H1 (cell line): Measurements from ENCODE around the gene LGALS9. TPM values are rescaled to one million over a fixed set of nuclear protein-coding genes. Genes with fewer than 3 reads are reported as not detected.

Experiments used
- CBX5 ChIP-seq: fragments of 300-800, 300-1000 bp; sonication (generic); IDR thresholded peaks from 2 replicates; pipeline ENCODE4 v1.7.1; 2016; ENCODE audit warnings: antibody characterized with exemption, low read length, low read depth
- SP1 ChIP-seq: IDR thresholded peaks from 2 replicates; pipeline ENCODE4 v1.6.1; 2011; ENCODE audit warnings: low read depth, low read length
- YY1 ChIP-seq: IDR thresholded peaks from 2 replicates; pipeline ENCODE4 v1.6.1; 2011; ENCODE audit warnings: low read depth, mild to moderate bottlenecking, low read length
- polyA plus RNA-seq, 7 experiments: library from polyadenylated mRNA; depleted of rRNA in 3 of 7; stranded (reverse) in 5 of 7; unstranded in 2 of 7; fragments of >200 nt in 5 of 7; fragments of 200-250 nt in 2 of 7; gene quantifications; 1 replicate in 5 of 7; 2 replicates in 1 of 7; 4 replicates in 1 of 7; pipeline versions ENCODE4 v1.2.1 to v1.2.3, GENCODE V29; 2011 to 2013; ENCODE audit warnings: missing spikeins in 2 of 7, mixed read lengths in 2 of 7
- total RNA-seq: library from RNA; stranded (reverse); fragmentation: NEBNext Ultra II Directional; extraction: Animal tissue kit (Norgen Biotek cat#: 25700); gene quantifications from 2 replicates; pipeline ENCODE4 v1.2.1, GENCODE V29; 2021
- TF ChIP-seq, protein P1 (sequence below), 3 experiments: IDR thresholded peaks; 1 replicate in 2 of 3; 2 replicates in 1 of 3; pipeline versions ENCODE4 v1.5.1 to v1.6.1; 2011; ENCODE audit warnings: low read length in 3 of 3, mild to moderate bottlenecking in 3 of 3, inconsistent platforms in 2 of 3, low read depth in 1 of 3, moderate library complexity in 1 of 3; ENCODE audit not compliant: insufficient read depth in 1 of 3; ENCODE audit errors: control extremely low read depth in 1 of 3

The LGALS9 gene
- total and polyA plus RNA-seq, 2 of the 8 experiments (the other 6 are each of a cell fraction or from before 2014, with no cell fraction given): 0.95 to 1.7 TPM

GRCh38 chr17:27620721-27621120 is 10.3 kb upstream of the LGALS9 start (continued):
- TF ChIP-seq, protein P1, sequence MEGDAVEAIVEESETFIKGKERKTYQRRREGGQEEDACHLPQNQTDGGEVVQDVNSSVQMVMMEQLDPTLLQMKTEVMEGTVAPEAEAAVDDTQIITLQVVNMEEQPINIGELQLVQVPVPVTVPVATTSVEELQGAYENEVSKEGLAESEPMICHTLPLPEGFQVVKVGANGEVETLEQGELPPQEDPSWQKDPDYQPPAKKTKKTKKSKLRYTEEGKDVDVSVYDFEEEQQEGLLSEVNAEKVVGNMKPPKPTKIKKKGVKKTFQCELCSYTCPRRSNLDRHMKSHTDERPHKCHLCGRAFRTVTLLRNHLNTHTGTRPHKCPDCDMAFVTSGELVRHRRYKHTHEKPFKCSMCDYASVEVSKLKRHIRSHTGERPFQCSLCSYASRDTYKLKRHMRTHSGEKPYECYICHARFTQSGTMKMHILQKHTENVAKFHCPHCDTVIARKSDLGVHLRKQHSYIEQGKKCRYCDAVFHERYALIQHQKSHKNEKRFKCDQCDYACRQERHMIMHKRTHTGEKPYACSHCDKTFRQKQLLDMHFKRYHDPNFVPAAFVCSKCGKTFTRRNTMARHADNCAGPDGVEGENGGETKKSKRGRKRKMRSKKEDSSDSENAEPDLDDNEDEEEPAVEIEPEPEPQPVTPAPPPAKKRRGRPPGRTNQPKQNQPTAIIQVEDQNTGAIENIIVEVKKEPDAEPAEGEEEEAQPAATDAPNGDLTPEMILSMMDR (IDR thresholded peaks at IDR 0.05; ENCODE audit: control extremely low read depth in 1 of 3, insufficient read depth in 1 of 3, low read depth in 1 of 3, low read length in 3 of 3): no peak
- no peak for TF ChIP-seq CBX5
- TF ChIP-seq YY1: no peak
- TF ChIP-seq SP1: no peak
